Stomach (tissue), 9 donors: ENCODE data around the gene IMPDH1. TPM values are rescaled to one million over a fixed set of nuclear protein-coding genes. Genes with fewer than 3 reads are reported as not detected.

Experiments used
- DNase-seq, 2 donors: peaks; one replicate each; pipeline versions ENCODE4 v3.0.0 to v3.0.0-alpha.2; 2013 to 2019
- H3K27ac ChIP-seq, 5 donors: fragments of 200-600 bp in 4 of 5; sonication (generic) in 4 of 5; one replicate each; pipeline ENCODE4 v1.5.1; 2013 to 2019; ENCODE audit warnings: mild to moderate bottlenecking in 1 of 5, moderate library complexity in 1 of 5
- H3K27me3 ChIP-seq, 3 donors: fragments of 200-600 bp; sonication (generic); one replicate each; pipeline ENCODE4 v1.5.1; 2017 to 2019; ENCODE audit warnings: mixed run types in 1 of 3
- H3K36me3 ChIP-seq, 4 donors: fragments of 200-600 bp; sonication (generic); 1 replicate in 3 of 4; 2 replicates in 1 of 4; pipeline ENCODE4 v1.5.1; 2016 to 2019
- H3K4me1 ChIP-seq, 4 donors: fragments of 200-600 bp; sonication (generic); one replicate each; pipeline ENCODE4 v1.5.1; 2016 to 2019
- H3K4me3 ChIP-seq, 4 donors: fragments of 200-600 bp; sonication (generic) in 3 of 4; one replicate each; pipeline ENCODE4 v1.5.1; 2016 to 2019; ENCODE audit warnings: mild to moderate bottlenecking in 1 of 4
- H3K9me3 ChIP-seq, 4 donors: fragments of 200-600 bp; sonication (generic); one replicate each; pipeline ENCODE4 v1.5.1; 2016 to 2019
- EP300 ChIP-seq: sonication (generic); formaldehyde crosslinking; IDR thresholded peaks from one replicate; pipeline ENCODE4 v1.6.1; 2017; ENCODE audit warnings: antibody characterized with exemption
- POLR2A ChIP-seq, 4 donors: fragments of 450-650 bp; IDR thresholded peaks; one replicate each; pipeline ENCODE4 v1.6.1; 2016; ENCODE audit warnings: antibody characterized with exemption in 4 of 4, control low read depth in 2 of 4, mild to moderate bottlenecking in 1 of 4, moderate library complexity in 1 of 4
- POLR2AphosphoS5 ChIP-seq, 3 donors: sonication (generic); formaldehyde crosslinking; IDR thresholded peaks; one replicate each; pipeline ENCODE4 v1.6.1; 2016; ENCODE audit warnings: antibody characterized with exemption in 3 of 3
- WGBS, 5 donors: extraction: QIAGEN DNeasy Blood & Tissue Kit in 3 of 5; methylation state at CpG; one replicate each; pipeline versions ENCODE4 v1.1.5 to v1.1.7; 2013 to 2018; 5-methylcytosine and 5-hydroxymethylcytosine counted together
- intact Hi-C: fragments of 100-400 bp; cut with DNase I; formaldehyde crosslinking; loops from one replicate; pipeline ENCODE4 v1.15.1; 2023; ENCODE audit warnings: low total_unique reads
- polyA plus RNA-seq, 3 donors: library from polyadenylated mRNA; stranded (reverse); fragments of 200-250 nt; gene quantifications; one replicate each; pipeline ENCODE4 v1.2.3, GENCODE V29; 2013
- total RNA-seq, 5 donors: library from RNA; depleted of rRNA; stranded (reverse); fragments of >200 nt; gene quantifications; one replicate each; pipeline versions ENCODE4 v1.1.0 to v1.2.3, GENCODE V29; 2014 to 2016
- TF ChIP-seq, protein P1 (sequence below), 7 experiments: fragments of 450-650 bp in 4 of 7; fragments of 200-600 bp in 3 of 7; sonication (generic) in 3 of 7; IDR thresholded peaks; one replicate each; pipeline ENCODE4 v1.5.1; 2016 to 2019; ENCODE audit warnings: antibody characterized with exemption in 7 of 7, control low read depth in 2 of 7, mild to moderate bottlenecking in 1 of 7
- donor health status: healthy with polysubstance abuse.
- donor health status: Bipolar disorder and iron deficiency.
- donor health status: healthy.

Gene IMPDH1
- total and polyA plus RNA-seq, 8 donors, result 32.7 to 188 (median 69.0) TPM

GRCh38 chr7:128352636-128353035, 57.1 kb downstream of the IMPDH1 start:
- no peaks in the 10 kb centered on the region for H3K36me3 ChIP-seq
- H3K4me1 ChIP-seq, result peaks cover 7 to 24% (median 13%) of the 10 kb centered on the region in 4 donors
- peaks cover 0 to 53% (median 32%) of the 10 kb centered on the region in 3 donors for H3K27me3 ChIP-seq
- TF ChIP-seq EP300 (no peak), POLR2A (IDR thresholded peaks at IDR 0.05) (no peak), POLR2AphosphoS5 (IDR thresholded peaks at IDR 0.05) (no peak)
- TF ChIP-seq, protein P1, sequence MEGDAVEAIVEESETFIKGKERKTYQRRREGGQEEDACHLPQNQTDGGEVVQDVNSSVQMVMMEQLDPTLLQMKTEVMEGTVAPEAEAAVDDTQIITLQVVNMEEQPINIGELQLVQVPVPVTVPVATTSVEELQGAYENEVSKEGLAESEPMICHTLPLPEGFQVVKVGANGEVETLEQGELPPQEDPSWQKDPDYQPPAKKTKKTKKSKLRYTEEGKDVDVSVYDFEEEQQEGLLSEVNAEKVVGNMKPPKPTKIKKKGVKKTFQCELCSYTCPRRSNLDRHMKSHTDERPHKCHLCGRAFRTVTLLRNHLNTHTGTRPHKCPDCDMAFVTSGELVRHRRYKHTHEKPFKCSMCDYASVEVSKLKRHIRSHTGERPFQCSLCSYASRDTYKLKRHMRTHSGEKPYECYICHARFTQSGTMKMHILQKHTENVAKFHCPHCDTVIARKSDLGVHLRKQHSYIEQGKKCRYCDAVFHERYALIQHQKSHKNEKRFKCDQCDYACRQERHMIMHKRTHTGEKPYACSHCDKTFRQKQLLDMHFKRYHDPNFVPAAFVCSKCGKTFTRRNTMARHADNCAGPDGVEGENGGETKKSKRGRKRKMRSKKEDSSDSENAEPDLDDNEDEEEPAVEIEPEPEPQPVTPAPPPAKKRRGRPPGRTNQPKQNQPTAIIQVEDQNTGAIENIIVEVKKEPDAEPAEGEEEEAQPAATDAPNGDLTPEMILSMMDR (IDR thresholded peaks at IDR 0.05), result no peak
- H3K9me3 ChIP-seq, result no peaks in the 10 kb centered on the region
- 64 to 77% (median 69%) methylated on average over 8 of the region's 8 CpGs for WGBS, 5 donors
- no peak for DNase-seq
- H3K27ac ChIP-seq, result no peak overlapping the region
- intact Hi-C loops, result no loop called here
- no peak overlapping the region for H3K4me3 ChIP-seq

DNA sequence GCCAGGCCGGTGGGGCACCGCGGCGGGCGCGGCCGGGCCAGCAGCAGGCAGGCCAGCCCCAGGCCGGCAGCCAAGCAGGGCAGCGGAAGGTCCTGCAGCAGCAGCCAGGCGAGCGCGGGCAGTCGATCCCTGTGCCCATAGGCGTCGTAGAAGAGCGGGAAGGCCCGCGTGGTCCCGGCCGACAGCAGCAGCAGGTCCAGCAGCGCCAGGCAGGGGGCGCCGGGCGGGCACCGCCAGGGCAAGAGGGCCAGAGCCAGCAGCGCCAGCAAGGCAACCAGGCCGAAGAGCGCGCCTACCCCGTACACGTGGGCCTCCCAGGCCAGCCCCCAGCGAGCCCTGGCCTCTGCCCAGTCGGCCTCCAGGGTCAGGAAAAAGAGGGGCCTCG, 57.6 kb downstream of the IMPDH1 start:
- H3K4me3 ChIP-seq, result peak overlapping the region; percentile 33 to 45 (median 38)
- H3K27ac ChIP-seq, result no peak overlapping the region
- no peaks in the 10 kb centered on the region for H3K9me3 ChIP-seq
- intact Hi-C loops, result no loop called here
- 7 to 10% (median 8%) methylated on average over 24 to 34 of the region's 34 CpGs; no CpG with 5 or more reads in 1 of the 5 donors for WGBS, 5 donors
- peaks cover 0 to 53% (median 32%) of the 10 kb centered on the region in 3 donors for H3K27me3 ChIP-seq
- H3K36me3 ChIP-seq, result no peaks in the 10 kb centered on the region
- TF ChIP-seq POLR2A (IDR thresholded peaks at IDR 0.05), result no peak
- TF ChIP-seq, protein P1 (IDR thresholded peaks at IDR 0.05), result peak in 5 of 7 experiments; percentile 47 to 71 (median 59)
- peaks cover 7 to 24% (median 13%) of the 10 kb centered on the region in 4 donors for H3K4me1 ChIP-seq
- peak; percentile 77 to 86 for DNase-seq

GRCh38 chr7:128351296-128352152, 58.3 kb downstream of the IMPDH1 start:
- Histone ChIP-seq H3K4me3 (peak overlapping the region; percentile 33 to 45 (median 38)), H3K4me1 (peaks cover 7 to 24% (median 13%) of the 10 kb centered on the region in 4 donors), H3K27me3 (peaks cover 0 to 53% (median 32%) of the 10 kb centered on the region in 3 donors), H3K27ac (no peak overlapping the region), H3K9me3 (no peaks in the 10 kb centered on the region), H3K36me3 (no peaks in the 10 kb centered on the region)
- no peak for TF ChIP-seq POLR2AphosphoS5 (IDR thresholded peaks at IDR 0.05)
- TF ChIP-seq, protein P1 (IDR thresholded peaks at IDR 0.05), result no peak
- no peak for TF ChIP-seq POLR2A (IDR thresholded peaks at IDR 0.05)
- TF ChIP-seq EP300, result no peak
- DNase-seq, result peak in 1 of 2 donors; percentile 63
- 15 to 33% (median 20%) methylated on average over 6 to 97 of the region's 97 CpGs for WGBS, 5 donors
- intact Hi-C loops, result no loop called here

GRCh38 chr7:128350708-128351295, 59.0 kb downstream of the IMPDH1 start:
- H3K27ac ChIP-seq, result no peak overlapping the region
- DNase-seq, result no peak
- peaks cover 7 to 24% (median 13%) of the 10 kb centered on the region in 4 donors for H3K4me1 ChIP-seq
- H3K27me3 ChIP-seq, result peaks cover 0 to 53% (median 32%) of the 10 kb centered on the region in 3 donors
- TF ChIP-seq, protein P1 (IDR thresholded peaks at IDR 0.05), result no peak
- TF ChIP-seq POLR2AphosphoS5 (IDR thresholded peaks at IDR 0.05) (no peak), EP300 (no peak), POLR2A (IDR thresholded peaks at IDR 0.05) (no peak)
- intact Hi-C loops, result no loop called here
- H3K4me3 ChIP-seq, result peak overlapping the region in 1 of 4 donors; percentile 45
- 72 to 80% (median 75%) methylated on average over 16 to 35 of the region's 35 CpGs for WGBS, 5 donors
- no peaks in the 10 kb centered on the region for H3K36me3 ChIP-seq
- H3K9me3 ChIP-seq, result no peaks in the 10 kb centered on the region
